IMR-90 (cell line): ENCODE data around the gene NCS1. TPM values are rescaled to one million over a fixed set of nuclear protein-coding genes. Genes with fewer than 3 reads are reported as not detected.

Experiments
- ATAC-seq: fragments of 200-7000 bp; cut with Tn5 transposase; 2 replicates; pipeline ENCODE4 v1.9.1; 2020; ENCODE audit warnings: low read depth, mild to moderate bottlenecking, moderate library complexity
- BruUV-seq: library from RNA; stranded (reverse); fragments of 400-500 nt; replicated peaks from 2 replicates; lab custom pipeline; 2021; lab: Mats Ljungman, UMichigan
- CTCF ChIA-PET: fragments of 300-600 bp; formaldehyde crosslinking; extraction: SDS; loops from one replicate; lab custom pipeline; 2021; ENCODE audit warnings: antibody characterized with exemption; lab: Yijun Ruan, JAX
- POLR2A ChIA-PET: fragments of 300-600 bp; sonication (Branson Sonifier 250); formaldehyde crosslinking; loops from one replicate; lab custom pipeline; 2022; ENCODE audit warnings: antibody characterized with exemption; ENCODE audit not compliant: unreplicated experiment; lab: Charles Lee
- DNase-seq: peaks from one replicate; pipeline ENCODE4 v3.0.0; 2013
- H2AFZ ChIP-seq: replicated peaks from 2 replicates; pipeline ENCODE3; 2013; ENCODE audit warnings: low read length, mild to moderate bottlenecking; ENCODE audit not compliant: poor library complexity
- H2AK5ac ChIP-seq: 2 replicates; pipeline ENCODE4 v1.6.1; 2013; ENCODE audit warnings: low read depth, low read length, inconsistent platforms
- H2AK9ac ChIP-seq: replicated peaks from 2 replicates; pipeline ENCODE3; 2013; ENCODE audit warnings: mild to moderate bottlenecking, low read depth, low read length, moderate library complexity; ENCODE audit not compliant: poor library complexity
- H2BK120ac ChIP-seq: 2 replicates; pipeline ENCODE4 v1.6.1; 2013; ENCODE audit warnings: low read depth, low read length, inconsistent platforms
- H2BK15ac ChIP-seq: 3 replicates; pipeline ENCODE4 v1.6.1; 2013; ENCODE audit warnings: low read depth, low read length, inconsistent platforms
- H2BK20ac ChIP-seq: 2 replicates; pipeline ENCODE4 v1.6.1; 2013; ENCODE audit warnings: low read depth, mild to moderate bottlenecking, inconsistent platforms, low read length, moderate library complexity
- H2BK5ac ChIP-seq: 2 replicates; pipeline ENCODE4 v1.6.1; 2013; ENCODE audit warnings: mild to moderate bottlenecking, low read depth, low read length, inconsistent platforms; ENCODE audit not compliant: poor library complexity, severe bottlenecking
- H3K14ac ChIP-seq: replicated peaks from 2 replicates; pipeline ENCODE4 v1.6.1; 2013; ENCODE audit warnings: low read depth, low read length, inconsistent platforms
- H3K18ac ChIP-seq: 2 replicates; pipeline ENCODE4 v1.6.1; 2013; ENCODE audit warnings: low read depth, low read length, control low read depth
- H3K23ac ChIP-seq: 2 replicates; pipeline ENCODE4 v1.6.1; 2013; ENCODE audit warnings: low read depth, low read length, inconsistent platforms
- H3K27ac ChIP-seq: 2 replicates; pipeline ENCODE4 v1.5.1; 2013; ENCODE audit warnings: mild to moderate bottlenecking, control low read depth, low read length; ENCODE audit not compliant: insufficient read depth
- H3K27me3 ChIP-seq: 2 replicates; pipeline ENCODE4 v1.6.1; 2013; ENCODE audit warnings: low read length; ENCODE audit not compliant: control insufficient read depth, insufficient read depth
- H3K36me3 ChIP-seq: 2 replicates; pipeline ENCODE4 v1.6.1; 2013; ENCODE audit warnings: low read length, mixed read lengths; ENCODE audit not compliant: control insufficient read depth, insufficient read depth
- H3K4ac ChIP-seq: 2 replicates; pipeline ENCODE4 v1.6.1; 2013; ENCODE audit warnings: low read depth, low read length, inconsistent platforms
- H3K4me1 ChIP-seq: 2 replicates; pipeline ENCODE4 v1.6.1; 2013; ENCODE audit warnings: low read length, mixed read lengths; ENCODE audit not compliant: control insufficient read depth, insufficient read depth
- H3K4me2 ChIP-seq: 2 replicates; pipeline ENCODE4 v1.6.1; 2013; ENCODE audit warnings: low read depth, mild to moderate bottlenecking, control low read depth, low read length, moderate library complexity
- H3K4me3 ChIP-seq: 2 replicates; pipeline ENCODE4 v1.5.1; 2013; ENCODE audit warnings: low read depth, mild to moderate bottlenecking, control low read depth, low read length, moderate library complexity; ENCODE audit not compliant: insufficient read depth
- H3K56ac ChIP-seq: 2 replicates; pipeline ENCODE4 v1.6.1; 2013; ENCODE audit warnings: low read length, inconsistent platforms; ENCODE audit not compliant: insufficient read depth; ENCODE audit errors: extremely low read depth
- H3K79me1 ChIP-seq, 2 experiments: 2 replicates each; pipeline ENCODE4 v1.6.1; 2013; ENCODE audit warnings: low read length in 2 of 2, inconsistent platforms in 1 of 2, low read depth in 1 of 2
- H3K9ac ChIP-seq: 2 replicates; pipeline ENCODE4 v1.6.1; 2013; ENCODE audit warnings: low read depth, low read length, control low read depth
- H3K9me1 ChIP-seq: 2 replicates; pipeline ENCODE4 v1.6.1; 2013; ENCODE audit warnings: low read length, inconsistent platforms; ENCODE audit not compliant: insufficient read depth
- H3K9me3 ChIP-seq: 2 replicates; pipeline ENCODE4 v1.6.1; 2013; ENCODE audit warnings: low read length; ENCODE audit not compliant: control insufficient read depth, insufficient read depth
- H4K20me1 ChIP-seq: 2 replicates; pipeline ENCODE4 v1.6.1; 2013; ENCODE audit warnings: low read length, inconsistent platforms; ENCODE audit not compliant: insufficient read depth
- H4K5ac ChIP-seq: 2 replicates; pipeline ENCODE4 v1.6.1; 2013; ENCODE audit warnings: mild to moderate bottlenecking, low read depth, low read length, control low read depth
- H4K8ac ChIP-seq, 2 experiments: 2 replicates each; pipeline ENCODE4 v1.6.1; 2013; ENCODE audit warnings: low read depth in 2 of 2, low read length in 2 of 2, control low read depth in 1 of 2, inconsistent platforms in 1 of 2
- H4K91ac ChIP-seq: 2 replicates; pipeline ENCODE4 v1.6.1; 2013; ENCODE audit warnings: low read depth, low read length, inconsistent platforms; ENCODE audit not compliant: insufficient read depth
- BHLHE40 ChIP-seq: fragments of 150-350 bp; IDR thresholded peaks from 2 replicates; pipeline ENCODE4 v1.6.1; 2016; ENCODE audit warnings: mild to moderate bottlenecking, low read depth, low read length
- FOS ChIP-seq: fragments of 150-350 bp; IDR thresholded peaks from 2 replicates; pipeline ENCODE4 v1.6.1; 2016; ENCODE audit warnings: low read depth, low read length
- MAFK ChIP-seq: IDR thresholded peaks from 2 replicates; pipeline ENCODE4 v1.6.1; 2012; ENCODE audit warnings: low read depth, low read length, improper control_type of control experiment
- MXI1 ChIP-seq: IDR thresholded peaks from 2 replicates; pipeline ENCODE4 v1.6.1; 2012; ENCODE audit warnings: low read depth, mild to moderate bottlenecking, low read length, moderate library complexity, borderline replicate concordance
- RFX5 ChIP-seq: IDR thresholded peaks from 2 replicates; pipeline ENCODE4 v1.8.0; 2012; ENCODE audit warnings: low read depth, mild to moderate bottlenecking, low read length, moderate library complexity
- WGBS, 2 experiments: methylation state at CpG; one replicate each; pipeline versions ENCODE4 v1.1.5 to v1.1.7; 2013; ENCODE audit warnings: missing lambda C conversion rate in 2 of 2; ENCODE audit not compliant: insufficient read length in 1 of 2; ENCODE audit errors: extremely low coverage in 2 of 2; 5-methylcytosine and 5-hydroxymethylcytosine counted together
- dilution Hi-C: fragments of 300-500 bp; cut with HindIII; formaldehyde crosslinking; loops from one replicate; pipeline ENCODE4 v1.14.3; 2018; ENCODE audit warnings: low sequenced_read_pairs; ENCODE audit not compliant: unreplicated experiment
- in situ Hi-C: fragments of 300-500 bp; cut with MboI; formaldehyde crosslinking; loops from 3 replicates; pipeline ENCODE4 v1.14.3; 2019; ENCODE audit warnings: low sequenced_read_pairs, inconsistent platforms, mixed read lengths
- intact Hi-C: fragments of 100-400 bp; cut with micrococcal nuclease; formaldehyde crosslinking; loops from 2 replicates; pipeline ENCODE4 v1.10.0; 2022
- polyA plus RNA-seq, 3 experiments: library from polyadenylated mRNA; depleted of rRNA; stranded (reverse); fragments of >200 nt; gene quantifications; 2 replicates each; pipeline ENCODE4 v1.2.3, GENCODE V29; 2012; ENCODE audit warnings: low replicate concordance in 1 of 3
- total RNA-seq: library from RNA; depleted of rRNA; stranded (reverse); fragments of >200 nt; gene quantifications from 2 replicates; pipeline ENCODE4 v1.2.3, GENCODE V29; 2012
- TF ChIP-seq, protein P1 (sequence below): fragments of 150-350 bp; IDR thresholded peaks from 2 replicates; pipeline ENCODE4 v1.6.1; 2016; ENCODE audit warnings: low read depth, mild to moderate bottlenecking, low read length, moderate library complexity, borderline replicate concordance
- TF ChIP-seq, protein P2 (sequence below): fragments of 150-350 bp; IDR thresholded peaks from 2 replicates; pipeline ENCODE4 v1.6.1; 2017; ENCODE audit warnings: mild to moderate bottlenecking, antibody characterized with exemption, low read length, low read depth
- TF ChIP-seq, protein P3 (sequence below): conservative IDR thresholded peaks from 2 replicates; pipeline ENCODE4 v1.5.1; 2012; ENCODE audit warnings: mild to moderate bottlenecking, low read depth, low read length, improper control_type of control experiment

NCS1 gene
- total and polyA plus RNA-seq, 2 of the 4 experiments (the other 2 are of a cell fraction), result 41.0 to 60.5 TPM

DNA sequence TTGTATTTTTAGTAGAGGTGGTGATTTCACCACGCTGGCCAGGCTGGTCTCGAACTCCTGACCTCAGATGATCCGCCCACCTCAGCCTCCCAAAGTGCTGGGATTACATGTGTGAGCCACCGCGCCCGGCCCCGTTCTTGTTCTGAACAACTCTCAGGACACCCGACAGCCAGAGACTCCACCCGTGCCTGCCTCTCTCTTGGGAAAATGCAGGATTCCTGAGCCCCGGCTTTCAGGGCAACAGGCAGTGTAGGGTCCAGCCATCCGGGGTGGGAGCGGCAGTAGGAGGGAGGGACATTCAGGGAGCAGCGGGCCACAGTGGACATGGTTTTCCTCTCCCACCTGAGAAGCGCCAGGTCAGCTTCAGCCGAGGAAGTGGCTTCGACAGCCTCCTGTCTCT, 34.4 kb downstream of the NCS1 start:
- DNase-seq (no peak), ATAC-seq (no peak)
- H3K27me3 ChIP-seq, result no peaks in the 10 kb centered on the region
- intact Hi-C loops, result no loop called here
- no peak overlapping the region for H2BK5ac ChIP-seq
- H3K9me1 ChIP-seq, result peaks cover 3% of the 10 kb centered on the region; the same call in 1 of the 2 replicates
- no peak overlapping the region for H2BK15ac ChIP-seq
- BruUV-seq, result no TSS peak
- peaks cover 32% of the 10 kb centered on the region for H4K20me1 ChIP-seq
- POLR2A ChIA-PET, result no interaction called here
- H3K36me3 ChIP-seq, result peaks cover 22% of the 10 kb centered on the region
- 91% methylated on average over 6 of the region's 16 CpGs; no CpG with 5 or more reads in 1 of the 2 experiments for WGBS, 2 experiments
- no peak overlapping the region for H2AFZ ChIP-seq
- no peaks in the 10 kb centered on the region for H3K4me1 ChIP-seq
- CTCF ChIA-PET, result no interaction called here
- H3K4me3 ChIP-seq, result no peak overlapping the region
- H3K4ac ChIP-seq, result no peak overlapping the region
- no peak overlapping the region for H3K18ac ChIP-seq
- no peak overlapping the region for H3K4me2 ChIP-seq
- H4K5ac ChIP-seq, result no peak overlapping the region
- H2AK5ac ChIP-seq, result no peak overlapping the region
- TF ChIP-seq MXI1 (no peak), RFX5 (no peak), FOS (no peak), MAFK (no peak), BHLHE40 (no peak)
- TF ChIP-seq, protein P1, sequence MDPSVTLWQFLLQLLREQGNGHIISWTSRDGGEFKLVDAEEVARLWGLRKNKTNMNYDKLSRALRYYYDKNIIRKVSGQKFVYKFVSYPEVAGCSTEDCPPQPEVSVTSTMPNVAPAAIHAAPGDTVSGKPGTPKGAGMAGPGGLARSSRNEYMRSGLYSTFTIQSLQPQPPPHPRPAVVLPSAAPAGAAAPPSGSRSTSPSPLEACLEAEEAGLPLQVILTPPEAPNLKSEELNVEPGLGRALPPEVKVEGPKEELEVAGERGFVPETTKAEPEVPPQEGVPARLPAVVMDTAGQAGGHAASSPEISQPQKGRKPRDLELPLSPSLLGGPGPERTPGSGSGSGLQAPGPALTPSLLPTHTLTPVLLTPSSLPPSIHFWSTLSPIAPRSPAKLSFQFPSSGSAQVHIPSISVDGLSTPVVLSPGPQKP, result no peak
- TF ChIP-seq, protein P2, sequence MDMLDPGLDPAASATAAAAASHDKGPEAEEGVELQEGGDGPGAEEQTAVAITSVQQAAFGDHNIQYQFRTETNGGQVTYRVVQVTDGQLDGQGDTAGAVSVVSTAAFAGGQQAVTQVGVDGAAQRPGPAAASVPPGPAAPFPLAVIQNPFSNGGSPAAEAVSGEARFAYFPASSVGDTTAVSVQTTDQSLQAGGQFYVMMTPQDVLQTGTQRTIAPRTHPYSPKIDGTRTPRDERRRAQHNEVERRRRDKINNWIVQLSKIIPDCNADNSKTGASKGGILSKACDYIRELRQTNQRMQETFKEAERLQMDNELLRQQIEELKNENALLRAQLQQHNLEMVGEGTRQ, result no peak
- TF ChIP-seq, protein P3, sequence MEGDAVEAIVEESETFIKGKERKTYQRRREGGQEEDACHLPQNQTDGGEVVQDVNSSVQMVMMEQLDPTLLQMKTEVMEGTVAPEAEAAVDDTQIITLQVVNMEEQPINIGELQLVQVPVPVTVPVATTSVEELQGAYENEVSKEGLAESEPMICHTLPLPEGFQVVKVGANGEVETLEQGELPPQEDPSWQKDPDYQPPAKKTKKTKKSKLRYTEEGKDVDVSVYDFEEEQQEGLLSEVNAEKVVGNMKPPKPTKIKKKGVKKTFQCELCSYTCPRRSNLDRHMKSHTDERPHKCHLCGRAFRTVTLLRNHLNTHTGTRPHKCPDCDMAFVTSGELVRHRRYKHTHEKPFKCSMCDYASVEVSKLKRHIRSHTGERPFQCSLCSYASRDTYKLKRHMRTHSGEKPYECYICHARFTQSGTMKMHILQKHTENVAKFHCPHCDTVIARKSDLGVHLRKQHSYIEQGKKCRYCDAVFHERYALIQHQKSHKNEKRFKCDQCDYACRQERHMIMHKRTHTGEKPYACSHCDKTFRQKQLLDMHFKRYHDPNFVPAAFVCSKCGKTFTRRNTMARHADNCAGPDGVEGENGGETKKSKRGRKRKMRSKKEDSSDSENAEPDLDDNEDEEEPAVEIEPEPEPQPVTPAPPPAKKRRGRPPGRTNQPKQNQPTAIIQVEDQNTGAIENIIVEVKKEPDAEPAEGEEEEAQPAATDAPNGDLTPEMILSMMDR, result no peak
- H3K23ac ChIP-seq, result no peak overlapping the region
- H2AK9ac ChIP-seq, result no peak overlapping the region
- H3K9ac ChIP-seq, result no peak overlapping the region
- no peak overlapping the region for H4K91ac ChIP-seq
- H3K56ac ChIP-seq, result no peak overlapping the region
- in situ Hi-C loops, result no loop called here
- dilution Hi-C loops, result no loop called here
- no peak overlapping the region for H3K27ac ChIP-seq
- H3K79me1 ChIP-seq, result peaks cover 12 to 66% of the 10 kb centered on the region in 2 experiments
- no peak overlapping the region for H4K8ac ChIP-seq
- H2BK20ac ChIP-seq, result no peak overlapping the region
- H3K14ac ChIP-seq, result no peak overlapping the region
- H2BK120ac ChIP-seq, result no peak overlapping the region
- H3K9me3 ChIP-seq, result no peaks in the 10 kb centered on the region
